K562 (cell line): ENCODE results near the gene FOXN1. TPM values are rescaled to one million over a fixed set of nuclear protein-coding genes. Genes with fewer than 3 reads are reported as not detected.
"Not testable (repeated sequence)": the region's sequence is repeated elsewhere in the genome, so short reads cannot be mapped to it uniquely, and the experiment has no call there.

Experiments
- ATAC-seq: fragments of 200-7000 bp; cut with Tn5 transposase; 3 replicates; pipeline ENCODE4 v1.9.1; 2020; ENCODE audit warnings: moderate library complexity
- BruUV-seq: library from RNA; stranded (reverse); fragments of 400-500 nt; replicated peaks from 2 replicates; lab custom pipeline; 2021; lab: Mats Ljungman, UMichigan
- CTCF ChIA-PET: fragments of 300-600 bp; formaldehyde crosslinking; extraction: SDS; loops from one replicate; lab custom pipeline; 2021; ENCODE audit warnings: low intra/inter-chr PET ratio; lab: Yijun Ruan, JAX
- POLR2A ChIA-PET: fragments of 300-600, 350-650 bp; sonication (Branson Sonifier 250); formaldehyde crosslinking; extraction: SDS; loops from one replicate; lab custom pipeline; 2021; ENCODE audit warnings: antibody characterized with exemption, inconsistent platforms; lab: Yijun Ruan, JAX
- DNase-seq, 4 experiments: peaks; one replicate each; pipeline versions ENCODE4 v3.0.0 to v3.0.0-alpha.2; 2011 to 2018; ENCODE audit warnings: low spot score in 3 of 4, mixed read lengths in 3 of 4; ENCODE audit errors: extremely low read depth in 1 of 4
- FAIRE-seq: peaks from 2 replicates; lab custom pipeline; 2011; peaks lifted over from hg19 to GRCh38; lab: Jason Lieb, UNC
- H2AFZ ChIP-seq: 2 replicates; pipeline ENCODE4 v1.6.0; 2011; ENCODE audit warnings: low read depth, low read length, control low read depth, inconsistent platforms
- H3K27ac ChIP-seq: fragments of 200-600 bp; 3 replicates; pipeline ENCODE4 v1.8.0; 2011; ENCODE audit warnings: low read depth, mild to moderate bottlenecking, control low read depth, inconsistent platforms, low read length, moderate library complexity, mixed read lengths; ENCODE audit errors: extremely low read depth
- H3K27me3 ChIP-seq, 2 experiments: fragments of 300-600 bp in 1 of 2; 2 replicates in 1 of 2; 3 replicates in 1 of 2; pipeline versions ENCODE4 v1.6.0 to v1.8.0; 2011; ENCODE audit warnings: inconsistent platforms in 2 of 2, low read length in 2 of 2, mild to moderate bottlenecking in 1 of 2, mixed read lengths in 1 of 2, moderate library complexity in 1 of 2; ENCODE audit not compliant: control insufficient read depth in 2 of 2, insufficient read depth in 2 of 2
- H3K36me3 ChIP-seq: fragments of 300-600 bp; 3 replicates; pipeline ENCODE4 v1.8.0; 2011; ENCODE audit warnings: mild to moderate bottlenecking, low read length, inconsistent platforms; ENCODE audit not compliant: control insufficient read depth, insufficient read depth
- H3K4me1 ChIP-seq, 2 experiments: fragments of 200-600 bp in 1 of 2; replicated peaks in 1 of 2; 2 replicates in 1 of 2; 3 replicates in 1 of 2; pipeline versions ENCODE4 v1.5.1 to v1.8.0; 2011; ENCODE audit warnings: inconsistent platforms in 2 of 2, low read length in 2 of 2, mild to moderate bottlenecking in 1 of 2, mixed read lengths in 1 of 2, moderate library complexity in 1 of 2; ENCODE audit not compliant: control insufficient read depth in 2 of 2, insufficient read depth in 2 of 2
- H3K4me2 ChIP-seq: 2 replicates; pipeline ENCODE4 v1.6.1; 2011; ENCODE audit warnings: low read length, control low read depth, inconsistent platforms, mixed read lengths; ENCODE audit not compliant: insufficient read depth
- H3K4me3 ChIP-seq: fragments of 200-600 bp; sonication (generic), shearing (Covaris generic); 2 replicates; pipeline ENCODE4 v1.5.1; 2016; ENCODE audit warnings: control low read depth, inconsistent platforms
- H3K79me2 ChIP-seq: fragments of 200-600 bp; 3 replicates; pipeline ENCODE4 v1.8.0; 2011; ENCODE audit warnings: low read length, inconsistent platforms; ENCODE audit not compliant: control insufficient read depth, insufficient read depth
- H3K9ac ChIP-seq, 2 experiments: 2 replicates each; pipeline versions ENCODE4 v1.6.0 to v1.6.1; 2011; ENCODE audit warnings: low read depth in 2 of 2, low read length in 2 of 2, control low read depth in 1 of 2, inconsistent platforms in 1 of 2, mild to moderate bottlenecking in 1 of 2, mixed read lengths in 1 of 2; ENCODE audit not compliant: insufficient read depth in 1 of 2
- H3K9me1 ChIP-seq: one replicate; pipeline ENCODE4 v1.6.0; 2011; ENCODE audit warnings: inconsistent platforms, mild to moderate bottlenecking, low read length, moderate library complexity; ENCODE audit not compliant: control insufficient read depth, insufficient read depth
- H3K9me3 ChIP-seq: replicated peaks from 2 replicates; pipeline ENCODE4 v1.5.1; 2011; ENCODE audit warnings: low read depth, low read length, inconsistent platforms; ENCODE audit not compliant: control insufficient read depth, insufficient read depth
- H4K20me1 ChIP-seq: replicated peaks from 2 replicates; pipeline ENCODE4 v1.6.1; 2011; ENCODE audit warnings: low read length, inconsistent platforms, mixed read lengths; ENCODE audit not compliant: control insufficient read depth, insufficient read depth
- PHF8 ChIP-seq: fragments of 200-600 bp; sonication (generic); IDR thresholded peaks from 2 replicates; pipeline ENCODE4 v1.6.1; 2012; ENCODE audit warnings: mixed run types, mild to moderate bottlenecking, inconsistent platforms, low read length, moderate library complexity, borderline replicate concordance
- SAP30 ChIP-seq: fragments of 200-600 bp; sonication (generic); IDR thresholded peaks from 2 replicates; pipeline ENCODE4 v1.6.1; 2012; ENCODE audit warnings: borderline replicate concordance, low read depth, mild to moderate bottlenecking, moderate library complexity, low read length, control low read depth, inconsistent platforms; ENCODE audit not compliant: insufficient read depth, poor library complexity, severe bottlenecking
- WGBS: fragments of 100-300 bp; shearing (Covaris generic); methylation state at CpG from one replicate; pipeline ENCODE4 v1.1.6; 2016; ENCODE audit warnings: low coverage, mixed read lengths; ENCODE audit not compliant: insufficient coverage; ENCODE audit errors: missing lambda C conversion rate; 5-methylcytosine and 5-hydroxymethylcytosine counted together
- in situ Hi-C: fragments of 300-500 bp; cut with MboI; formaldehyde crosslinking; loops from 4 replicates; pipeline ENCODE4 v1.15.0; 2018; ENCODE audit warnings: inconsistent platforms, mixed read lengths
- intact Hi-C: fragments of 100-400 bp; cut with micrococcal nuclease; formaldehyde crosslinking; loops from 2 replicates; pipeline ENCODE4 v1.14.2; 2022
- polyA plus RNA-seq, 8 experiments: library from polyadenylated mRNA; depleted of rRNA in 4 of 8; stranded (reverse) in 5 of 8; unstranded in 3 of 8; fragments of >200 nt; fragmentation: Nextera tagmentation in 2 of 8; fragmentation: Illumina TruSeq in 1 of 8; extraction: Ambion mirVana in 2 of 8; extraction: Trizol in 1 of 8; gene quantifications; 2 replicates each; pipeline versions ENCODE4 v1.2.1 to v1.2.3, GENCODE V29; 2011 to 2014; ENCODE audit warnings: inconsistent platforms in 1 of 8, missing spikeins in 1 of 8
- total RNA-seq, 7 experiments: library from RNA; depleted of rRNA in 6 of 7; stranded (reverse); fragments of >200 nt in 6 of 7; fragmentation: Illumina TruSeq in 2 of 7; extraction: Trizol in 2 of 7; gene quantifications; 2 replicates each; pipeline versions ENCODE4 v1.2.1 to v1.2.3, GENCODE V29; 2011 to 2021; ENCODE audit warnings: low replicate concordance in 1 of 7

The FOXN1 gene
- total and polyA plus RNA-seq, 9 of the 15 experiments (the other 6 are each of a cell fraction or from before 2014, with no cell fraction given): not detected

GRCh38 chr17:28576016-28576415, 69.9 kb downstream of the FOXN1 start:
- not testable (repeated sequence) for H3K27me3 ChIP-seq, H3K9me3 ChIP-seq
- 34% methylated on average over 3 of the region's 3 CpGs for WGBS
- peak in 1 of 4 experiments; percentile 16 for DNase-seq
- Histone ChIP-seq H3K9me1 (peaks cover 18% of the 10 kb centered on the region), H3K9ac (peak overlapping the region; percentile 10 to 50; a peak in 2 of 4 replicates)
- peak; percentile 27 for TF ChIP-seq SAP30
- TF ChIP-seq PHF8: peak; percentile 14; the same call in 1 of the 2 replicates
- TF ChIP-seq, all 486 proteins: peak for 2; not testable (repeated sequence) for 484
- intact Hi-C loops, CTCF ChIA-PET, H2AFZ ChIP-seq, H3K27ac ChIP-seq, BruUV-seq, FAIRE-seq, ATAC-seq: not testable (repeated sequence)
- Histone ChIP-seq H4K20me1 (0 out of 2 replicates have a peak, but pooled peaks cover 10% of the 10 kb centered on the region), H3K4me3 (peak overlapping the region; percentile 44), H3K4me2 (peak overlapping the region; percentile 80), H3K36me3 (peaks cover 70% of the 10 kb centered on the region), H3K79me2 (peaks cover 31% of the 10 kb centered on the region), H3K4me1 (peaks cover 32 to 34% of the 10 kb centered on the region in 2 experiments)
- in situ Hi-C loops: loop anchor here (5.0 kb wide), 1 partner anchor 361 kb away; no protein-coding TSS in a partner anchor
- POLR2A ChIA-PET: interaction anchor here (0.6 to 16.7 kb wide), 10 partner anchors 9 to 366 kb away, joined by 3 to 274 read pairs (median 4); partner anchors contain the start of genes RPL23A, SPAG5 and UNC119
